Measurements from ENCODE around the gene HOXD8. TPM values are rescaled to one million over a fixed set of nuclear protein-coding genes. Genes with fewer than 3 reads are reported as not detected.

HOXD8 gene
- total RNA-seq, 4 donors from 2014 or later, result 1.4 to 6.0 (median 2.6) TPM

- no peaks in the 10 kb centered on the region for H3K36me3 ChIP-seq
- peak overlapping the region; percentile 55 for H3K4me3 ChIP-seq
- peaks cover 46% of the 10 kb centered on the region for H3K4me1 ChIP-seq
- H3K27me3 ChIP-seq, result peaks cover 99% of the 10 kb centered on the region
- no peak for DNase-seq (ENCODE audit: low spot score in 2 of 2)
- no peak overlapping the region for H3K27ac ChIP-seq
- WGBS, result 28% methylated on average over 25 of the region's 25 CpGs
- H3K9me3 ChIP-seq, result no peaks in the 10 kb centered on the region
- no peak for TF ChIP-seq EP300 (IDR thresholded peaks at IDR 0.05)
Observed at GRCh38 chr2:176105730-176106580, 23.6 kb upstream of the HOXD8 start.

DNA sequence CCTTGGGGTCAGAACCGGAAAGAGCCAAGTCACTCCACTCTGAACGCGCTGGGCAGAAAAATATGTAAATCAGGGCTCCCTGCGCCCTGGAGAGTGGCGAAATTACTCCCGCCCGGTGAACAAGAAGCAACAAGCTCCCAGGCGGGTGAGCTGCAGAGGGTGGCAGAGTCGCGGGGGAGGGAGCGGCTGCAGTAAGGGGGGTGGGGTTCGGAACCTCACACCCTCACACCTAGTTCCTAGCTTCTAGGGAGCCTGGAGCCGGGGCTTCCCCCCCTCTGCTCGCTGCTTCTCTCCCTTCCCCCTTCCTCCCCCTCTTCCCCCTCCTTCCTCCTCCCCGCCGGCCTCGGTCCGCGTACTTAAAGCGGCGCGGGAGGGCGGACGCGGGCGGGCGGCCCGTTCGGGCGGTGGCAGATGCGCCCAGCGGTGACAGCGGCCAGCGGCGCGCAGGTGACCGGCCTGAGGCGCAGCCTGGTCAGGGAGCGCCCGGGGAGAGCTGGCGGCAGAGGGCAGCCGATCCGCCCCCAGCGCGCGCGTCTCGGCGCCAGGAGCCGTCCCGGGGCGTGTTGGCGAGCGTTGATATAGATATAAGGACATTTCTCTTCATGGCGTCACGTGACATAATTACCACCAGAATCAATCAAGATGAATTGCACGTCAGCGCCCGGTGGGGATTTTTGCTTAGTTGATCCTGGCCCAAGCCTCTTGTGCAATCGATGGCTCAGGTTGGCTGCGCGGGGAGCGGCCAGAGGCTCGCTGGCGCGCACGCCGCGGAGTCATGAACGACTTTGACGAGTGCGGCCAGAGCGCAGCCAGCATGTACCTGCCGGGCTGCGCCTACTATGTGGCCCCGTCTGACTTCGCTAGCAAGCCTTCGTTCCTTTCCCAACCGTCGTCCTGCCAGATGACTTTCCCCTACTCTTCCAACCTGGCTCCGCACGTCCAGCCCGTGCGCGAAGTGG lies 22.6 kb upstream of the HOXD8 start, which contains the start of gene HOXD11:
Gene HOXD11 (plus strand): TSS at position 700 of the 959 bp plus-strand sequence. CDS start 76 bp downstream, at position 776.
- TF ChIP-seq CTCF (IDR thresholded peaks at IDR 0.05) (no peak), POLR2AphosphoS5 (IDR thresholded peaks at IDR 0.05) (no peak), EP300 (IDR thresholded peaks at IDR 0.05) (no peak), POLR2A (IDR thresholded peaks at IDR 0.05) (no peak)
- Histone ChIP-seq H3K9me3 (no peaks in the 10 kb centered on the region), H3K36me3 (no peaks in the 10 kb centered on the region), H3K27me3 (peaks cover 99% of the 10 kb centered on the region), H3K27ac (no peak within 1 kb of the TSS), H3K4me1 (peaks cover 51% of the 10 kb centered on the region), H3K4me3 (peak within 1 kb of the TSS; percentile 55)
- DNase-seq (ENCODE audit: low spot score in 2 of 2), result no peak
- WGBS, result 2% methylated on average over 38 of the region's 85 CpGs

GRCh38 chr2:176107731-176108181 lies 21.7 kb upstream of the HOXD8 start:
- WGBS, result no CpG with 5 or more reads among the region's 59 CpGs

DNA sequence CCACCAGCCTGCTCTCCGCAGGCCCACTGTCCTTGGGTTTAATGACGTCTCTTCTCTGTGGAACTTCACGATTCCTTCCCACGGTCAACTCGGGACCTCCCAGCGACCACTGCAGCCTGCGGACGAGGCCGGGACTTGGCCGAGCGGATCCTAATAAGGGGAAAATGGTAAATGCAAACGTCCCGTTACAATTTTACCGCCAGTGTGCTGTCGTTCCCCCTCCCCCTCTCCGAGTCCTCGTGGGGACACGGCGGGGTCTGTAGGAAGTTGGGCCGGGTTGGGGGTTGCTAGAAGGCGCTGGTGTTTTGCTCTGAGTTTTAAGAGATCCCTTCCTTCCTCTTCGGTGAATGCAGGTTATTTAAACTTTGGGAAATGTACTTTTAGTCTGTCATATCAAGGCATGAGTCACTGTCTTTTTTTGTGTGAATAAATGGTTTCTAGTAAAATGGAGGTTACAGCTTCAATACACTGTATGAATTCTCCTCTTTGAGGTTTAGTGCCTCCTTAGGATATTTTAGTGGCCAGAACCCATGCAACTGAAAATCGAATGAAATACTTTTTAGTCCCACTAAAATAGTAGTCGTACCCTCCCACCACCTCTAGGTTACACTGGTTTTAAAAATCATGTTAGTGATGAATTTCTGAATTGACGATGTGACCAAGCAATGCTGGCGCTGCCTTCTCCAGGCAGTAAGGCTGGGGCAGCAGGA lies 20.2 kb upstream of the HOXD8 start:
- WGBS, result 41% methylated on average over 26 of the region's 26 CpGs
- no peaks in the 10 kb centered on the region for H3K36me3 ChIP-seq
- H3K4me3 ChIP-seq, result no peak overlapping the region
- TF ChIP-seq CTCF (IDR thresholded peaks at IDR 0.05) (no peak), POLR2A (IDR thresholded peaks at IDR 0.05) (no peak), EP300 (IDR thresholded peaks at IDR 0.05) (no peak), POLR2AphosphoS5 (IDR thresholded peaks at IDR 0.05) (no peak)
- peaks cover 44% of the 10 kb centered on the region for H3K4me1 ChIP-seq
- no peak overlapping the region for H3K27ac ChIP-seq
- peaks cover 99% of the 10 kb centered on the region for H3K27me3 ChIP-seq
- no peaks in the 10 kb centered on the region for H3K9me3 ChIP-seq
- DNase-seq (ENCODE audit: low spot score in 2 of 2), result no peak

More at GRCh38 chr2:176107731-176108181, 21.7 kb upstream of the HOXD8 start:
- H3K27ac ChIP-seq, result no peak overlapping the region
- TF ChIP-seq POLR2AphosphoS5 (IDR thresholded peaks at IDR 0.05) (no peak), CTCF (IDR thresholded peaks at IDR 0.05) (no peak), POLR2A (IDR thresholded peaks at IDR 0.05) (no peak), EP300 (IDR thresholded peaks at IDR 0.05) (no peak)
- peak overlapping the region; percentile 55 for H3K4me3 ChIP-seq
- peaks cover 51% of the 10 kb centered on the region for H3K4me1 ChIP-seq
- no peak for DNase-seq (ENCODE audit: low spot score in 2 of 2)
- H3K27me3 ChIP-seq, result peaks cover 99% of the 10 kb centered on the region
- H3K9me3 ChIP-seq, result no peaks in the 10 kb centered on the region
- H3K36me3 ChIP-seq, result no peaks in the 10 kb centered on the region

GRCh38 chr2:176109946-176110345 lies 19.6 kb upstream of the HOXD8 start:
- WGBS, result 35% methylated on average over 4 of the region's 4 CpGs
- H3K4me1 ChIP-seq, result peaks cover 38% of the 10 kb centered on the region
- no peak overlapping the region for H3K27ac ChIP-seq
- no peaks in the 10 kb centered on the region for H3K36me3 ChIP-seq
- DNase-seq (ENCODE audit: low spot score in 2 of 2), result no peak
- H3K4me3 ChIP-seq, result no peak overlapping the region
- TF ChIP-seq POLR2A (IDR thresholded peaks at IDR 0.05), result no peak
- no peak for TF ChIP-seq POLR2AphosphoS5 (IDR thresholded peaks at IDR 0.05)
- no peak for TF ChIP-seq CTCF (IDR thresholded peaks at IDR 0.05)
- no peak for TF ChIP-seq EP300 (IDR thresholded peaks at IDR 0.05)
- H3K9me3 ChIP-seq, result no peaks in the 10 kb centered on the region
- H3K27me3 ChIP-seq, result peaks cover 99% of the 10 kb centered on the region

Measured in suprapubic skin (tissue), 4 donors.